ENCODE measurements around the gene FAM110A. TPM values are rescaled to one million over a fixed set of nuclear protein-coding genes. Genes with fewer than 3 reads are reported as not detected.
"Not testable (repeated sequence)": the region's sequence is repeated elsewhere in the genome, so short reads cannot be mapped to it uniquely, and the experiment has no call there.

The FAM110A gene
- 1 to 10 TPM; 2.7 to 4.0 TPM for total RNA-seq
- long read RNA-seq, donor 1, partial matches to known transcripts = 1 of 2 reads
- long read RNA-seq, donor 1, other reads (novel, unspliced or antisense) = 0 of 2 reads
- long read RNA-seq, donor 2, partial matches to known transcripts = 4 of 8 reads
- long read RNA-seq, donor 2, other reads (novel, unspliced or antisense) = 0 of 8 reads

DNA sequence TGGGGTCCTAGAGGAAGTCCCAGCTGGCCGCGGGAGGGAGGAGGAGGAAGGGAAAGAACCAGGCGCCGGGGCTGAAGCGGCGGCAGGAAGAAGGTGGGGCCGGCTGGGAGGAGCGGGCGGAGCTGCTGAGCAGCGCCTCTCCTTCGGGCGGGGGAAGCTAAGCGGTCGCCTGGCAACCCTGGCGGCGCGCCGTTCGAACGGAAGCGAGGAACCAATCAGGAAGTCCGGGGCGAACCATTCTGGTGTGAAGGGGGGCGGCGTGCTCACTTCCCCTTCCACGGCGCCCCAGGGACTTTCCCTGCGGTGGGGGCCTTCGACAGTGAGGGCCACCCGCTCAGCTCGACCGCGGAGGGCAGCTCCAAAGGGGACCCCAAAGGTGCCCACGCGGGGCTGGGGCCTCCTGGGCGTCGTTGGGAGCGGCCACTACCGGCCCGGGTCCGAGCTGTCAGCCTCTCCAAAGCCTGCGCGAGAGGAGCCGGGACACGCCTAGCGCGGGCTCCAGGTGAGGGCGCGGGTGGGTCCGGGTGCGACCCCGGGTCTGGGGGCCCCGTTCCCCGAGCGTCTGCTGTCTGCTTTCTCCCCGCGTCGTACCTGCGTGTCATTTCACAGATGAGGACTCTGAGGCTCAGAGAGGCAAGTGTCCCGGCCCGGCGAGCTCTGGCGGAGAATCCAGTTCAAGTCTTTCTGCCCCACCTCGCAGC lies at the start of gene FAM110A:
FAM110A (plus strand) TSS at position 266 of the 701 bp plus-strand sequence. CDS start 11,090 bp downstream, outside the sequence.
- DNase-seq (ENCODE audit: low spot score) = peak; percentile 99
- intact Hi-C loops (cut with DNase I) = no loop called here

DNA sequence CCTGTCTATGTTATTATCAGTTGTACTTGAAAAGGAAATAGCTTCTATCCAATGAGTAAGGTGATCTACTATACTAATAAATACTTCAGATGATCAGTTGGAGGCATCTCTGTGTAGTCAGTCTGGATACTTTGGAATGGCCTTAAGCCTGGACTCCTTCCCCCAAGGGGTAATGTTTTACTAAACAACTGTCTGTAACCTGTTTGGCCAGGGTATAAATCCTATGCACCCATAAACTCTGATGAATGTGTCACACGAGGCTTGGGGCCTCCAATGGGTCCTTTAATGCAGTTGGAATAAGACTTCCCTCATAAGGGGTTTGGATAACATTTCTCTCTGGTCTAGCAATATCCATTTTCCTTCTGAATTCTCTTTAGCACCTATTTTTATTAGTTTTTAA lies 45.7 kb upstream of the FAM110A start:
- DNase-seq (ENCODE audit: low spot score) = no peak

DNA sequence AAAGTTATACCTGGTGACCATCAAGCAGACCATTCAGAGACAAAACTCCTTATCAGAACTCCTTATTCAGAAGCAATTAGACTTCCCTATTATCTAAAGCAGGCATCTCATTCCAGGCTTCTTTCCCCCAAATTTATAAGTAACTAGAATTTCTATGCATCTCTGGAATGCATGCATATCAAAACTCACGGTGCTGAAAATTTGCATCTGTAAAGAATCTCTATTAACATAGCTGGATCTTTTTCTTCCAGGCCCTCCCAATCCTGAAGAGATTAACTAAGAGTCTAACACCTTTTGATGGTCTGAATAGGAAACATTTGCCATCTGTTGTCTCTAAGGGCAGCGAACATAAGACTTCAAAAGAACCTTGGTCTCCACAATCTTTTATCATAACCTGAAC lies 42.5 kb upstream of the FAM110A start:
- intact Hi-C loops (cut with DNase I) = no loop called here
- DNase-seq (ENCODE audit: low spot score) = no peak

More for the DNA sequence above, 45.7 kb upstream of the FAM110A start:
- intact Hi-C loops (cut with DNase I) = no loop called here

DNA sequence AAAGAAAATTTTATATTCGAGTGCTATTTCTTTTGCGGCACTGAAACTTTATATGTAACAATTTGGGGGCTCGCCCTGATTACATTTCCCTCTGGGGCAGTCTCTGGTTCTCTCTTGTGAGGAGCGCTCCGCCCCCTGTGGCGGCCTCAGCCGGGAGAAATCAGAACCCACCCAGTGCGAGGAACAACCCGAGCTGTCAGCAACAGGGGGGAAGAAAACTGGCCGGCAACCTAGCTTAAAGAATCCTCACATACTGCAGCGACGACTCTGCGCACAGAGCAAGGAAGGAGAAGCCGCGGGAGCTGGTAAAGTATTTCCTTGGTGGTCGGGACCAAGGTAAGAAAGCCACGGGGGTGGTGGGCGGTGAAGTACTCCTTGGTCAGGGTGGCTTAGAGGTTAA lies 41.3 kb upstream of the FAM110A start:
- intact Hi-C loops (cut with DNase I) = no loop called here
- no peak for DNase-seq (ENCODE audit: low spot score)

DNA sequence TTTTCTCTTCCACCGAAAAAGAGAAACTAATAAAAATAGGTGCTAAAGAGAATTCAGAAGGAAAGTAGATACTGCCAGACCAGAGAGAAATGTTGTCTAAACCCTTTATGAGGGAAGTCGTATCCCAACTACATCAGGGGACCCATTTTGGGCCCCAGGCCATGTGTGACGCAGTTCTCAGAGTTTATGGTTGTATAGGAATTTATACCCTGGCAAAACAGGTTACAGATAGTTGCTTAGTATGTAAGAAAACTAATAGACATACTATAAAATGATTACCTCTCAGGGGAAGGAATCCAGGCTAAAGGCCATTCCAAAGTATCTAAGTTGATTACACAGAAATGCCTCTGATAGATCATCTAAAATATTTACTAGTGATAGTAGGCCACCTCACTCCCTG lies 36.6 kb upstream of the FAM110A start:
- no peak for DNase-seq (ENCODE audit: low spot score)
- intact Hi-C loops (cut with DNase I) = no loop called here

DNA sequence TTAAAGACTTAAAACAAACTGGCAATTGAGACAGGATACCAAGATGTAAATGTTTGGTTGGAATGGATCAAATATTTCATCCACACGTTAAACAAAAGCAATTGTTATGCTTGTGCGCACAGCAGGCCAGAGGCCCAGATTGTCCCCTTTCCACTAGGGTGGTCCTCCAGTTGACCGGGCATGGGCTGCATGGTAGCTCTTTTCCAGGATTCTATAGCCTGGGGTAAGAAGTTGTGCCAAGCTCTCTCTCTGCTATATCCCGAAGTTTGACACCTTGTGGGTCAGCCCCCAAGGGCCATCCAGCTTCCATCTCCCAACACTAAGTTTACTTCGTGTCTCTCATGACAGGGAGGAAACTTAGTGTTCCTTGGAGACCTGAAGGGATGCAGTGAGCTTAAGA lies 34.8 kb upstream of the FAM110A start:
- DNase-seq (ENCODE audit: low spot score); intact Hi-C loops (cut with DNase I): not testable (repeated sequence)

DNA sequence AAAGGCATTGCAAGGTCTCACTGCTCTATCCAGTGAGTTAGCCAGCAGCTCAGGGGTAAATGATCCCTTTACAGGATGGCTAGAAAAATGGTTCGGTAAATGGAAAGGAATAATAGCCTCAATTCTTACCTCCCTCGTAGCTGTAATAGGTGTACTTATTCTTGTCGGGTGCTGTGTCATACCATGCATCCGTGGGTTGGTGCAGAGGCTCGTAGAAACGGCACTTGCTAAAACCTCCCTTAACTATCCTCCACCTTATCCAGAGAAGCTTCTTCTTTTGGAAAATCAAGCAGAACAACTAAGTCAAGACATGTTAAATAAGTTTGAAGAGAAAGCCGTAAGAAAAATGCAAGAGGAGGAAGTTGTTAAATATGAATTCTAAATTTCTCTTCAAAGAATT lies 33.5 kb upstream of the FAM110A start:
- intact Hi-C loops (cut with DNase I); DNase-seq (ENCODE audit: low spot score): not testable (repeated sequence)

DNA sequence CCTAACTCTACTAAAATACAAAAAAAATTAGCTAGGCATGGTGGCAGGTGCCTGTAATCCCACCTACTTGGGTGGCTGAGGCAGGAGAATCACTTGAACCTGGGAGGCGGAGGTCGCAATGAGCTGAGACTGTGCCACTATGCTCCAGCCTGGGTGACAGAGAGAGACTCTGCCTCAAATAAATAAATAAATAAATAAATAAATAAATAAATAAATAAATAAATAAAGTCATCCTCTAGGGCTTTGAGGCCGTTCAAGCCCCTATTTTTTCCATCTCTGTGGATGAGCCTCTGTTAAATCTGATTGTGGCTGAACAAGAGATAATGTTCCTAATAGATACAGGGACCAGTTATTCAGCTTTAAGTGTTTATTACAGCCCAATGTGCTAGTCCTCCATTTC lies 31.8 kb upstream of the FAM110A start:
- DNase-seq (ENCODE audit: low spot score) = no peak
- intact Hi-C loops (cut with DNase I) = no loop called here

DNA sequence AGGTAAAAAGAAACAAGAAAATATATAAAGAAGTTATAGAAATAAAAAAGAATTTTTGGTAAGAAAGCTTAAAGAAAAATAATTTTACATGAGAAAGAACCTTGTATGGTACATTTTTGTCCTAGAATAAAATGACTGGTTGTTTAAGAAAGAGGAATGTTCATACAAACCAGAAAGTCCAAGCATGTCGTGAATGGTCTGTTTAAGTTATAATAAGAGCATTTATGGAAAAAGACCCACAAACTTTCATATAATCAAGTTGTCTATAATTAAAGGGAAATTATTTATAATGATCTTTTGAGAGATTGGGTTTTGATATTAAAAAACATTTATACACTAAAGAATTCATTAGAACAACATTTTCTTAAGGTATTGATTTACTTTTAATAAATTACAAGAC lies 27.8 kb upstream of the FAM110A start:
- no peak for DNase-seq (ENCODE audit: low spot score)
- intact Hi-C loops (cut with DNase I) = no loop called here

DNA sequence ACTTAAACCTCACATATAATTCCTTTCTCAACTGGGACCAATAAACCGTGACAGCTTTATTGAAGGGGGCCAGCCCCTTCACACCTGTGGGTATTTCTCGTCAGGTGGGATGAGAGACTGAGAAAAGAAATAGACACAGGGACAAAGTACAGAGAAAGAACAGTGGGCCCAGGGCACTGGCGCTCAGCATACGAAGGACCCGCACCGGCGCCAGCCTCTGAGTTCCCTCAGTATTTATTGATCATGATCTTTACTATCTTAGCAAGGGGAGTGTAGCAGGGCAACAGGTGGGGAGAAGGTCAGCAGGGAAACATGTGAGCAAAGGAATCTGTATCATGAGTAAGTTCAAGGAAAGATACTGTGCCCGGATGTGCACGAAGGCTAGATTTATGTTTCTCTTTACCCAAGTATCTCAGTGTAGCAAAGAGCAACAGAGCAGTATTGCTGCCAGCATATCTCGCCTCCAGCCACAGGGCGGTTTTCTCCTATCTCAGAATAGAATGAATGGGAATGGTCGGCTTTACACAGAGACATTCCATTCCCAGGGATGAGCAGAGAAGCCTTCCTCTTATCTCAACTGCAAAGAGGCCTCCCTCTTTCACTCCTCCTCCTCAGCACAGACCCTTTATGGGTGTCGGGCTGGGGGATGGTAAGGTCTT lies 21.6 kb upstream of the FAM110A start:
- intact Hi-C loops (cut with DNase I) = loop anchor here in 1 of 2 donors (10.0 kb wide), 1 partner anchor 143 kb away; no protein-coding TSS in a partner anchor
- DNase-seq (ENCODE audit: low spot score) = not testable (repeated sequence)

DNA sequence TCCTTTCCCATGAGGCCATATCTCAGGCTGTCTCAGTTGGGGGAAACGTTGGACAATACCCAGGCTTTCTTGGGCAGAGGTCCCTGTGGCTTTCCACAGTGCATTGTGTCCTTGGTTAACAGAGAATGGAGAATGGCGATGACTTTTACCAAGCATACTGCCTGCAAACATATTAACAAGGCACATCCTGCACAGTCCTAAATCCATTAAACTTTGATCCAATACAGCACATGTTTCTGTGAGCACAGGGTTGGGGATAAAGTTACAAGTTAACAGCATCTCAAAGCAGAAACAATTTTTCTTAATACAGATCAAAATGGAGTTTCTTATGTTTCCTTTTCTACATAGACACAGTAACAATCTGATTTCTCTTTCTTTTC lies 21.1 kb upstream of the FAM110A start:
- not testable (repeated sequence) for DNase-seq (ENCODE audit: low spot score)
- intact Hi-C loops (cut with DNase I) = loop anchor here in 1 of 2 donors (10.0 kb wide), 1 partner anchor 142 kb away; no protein-coding TSS in a partner anchor

DNA sequence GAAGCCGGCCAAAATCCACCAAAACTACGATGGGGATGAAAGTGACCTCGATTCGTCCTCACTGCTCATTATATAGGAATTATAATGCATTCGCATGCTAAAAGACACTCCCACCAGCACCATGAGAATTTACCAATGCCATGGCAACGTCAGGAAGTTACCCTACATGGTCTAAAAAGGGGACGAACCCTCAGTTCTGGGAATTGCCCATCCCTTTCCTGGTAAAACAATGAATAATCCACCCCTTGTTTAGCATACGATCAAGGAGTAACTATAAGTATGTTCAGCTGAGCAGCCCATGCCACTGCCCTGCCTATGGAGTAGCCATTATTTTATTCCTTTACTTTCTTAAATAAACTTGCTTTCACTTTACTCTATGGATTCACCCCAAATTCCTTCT lies 20.1 kb upstream of the FAM110A start:
- DNase-seq (ENCODE audit: low spot score) = no peak
- intact Hi-C loops (cut with DNase I) = loop anchor here in 1 of 2 donors (10.0 kb wide), 1 partner anchor 141 kb away; no protein-coding TSS in a partner anchor

DNA sequence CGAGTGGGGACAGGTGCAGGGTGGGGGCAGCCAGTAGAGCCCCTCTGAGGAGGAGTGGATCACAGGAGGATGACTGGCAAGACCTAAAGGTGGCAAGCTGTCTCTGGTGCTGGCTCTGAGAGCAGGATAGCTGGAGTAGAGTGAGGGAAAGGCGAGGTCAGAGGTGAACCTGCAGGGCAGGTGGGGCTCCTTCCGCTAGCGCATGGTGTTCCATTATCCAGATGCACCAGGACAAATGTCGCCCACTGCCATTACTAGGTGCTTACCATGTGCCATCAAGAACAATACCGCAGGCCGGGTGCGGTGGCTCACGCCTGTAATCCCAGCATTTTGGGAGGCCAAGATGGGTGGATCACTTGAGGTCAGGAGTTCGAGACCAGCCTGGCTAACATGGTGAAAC lies 18.3 kb upstream of the FAM110A start:
- intact Hi-C loops (cut with DNase I) = loop anchor here (5.0 to 10.0 kb wide), 3 partner anchors 140 to 397 kb away; no protein-coding TSS in a partner anchor
- no peak for DNase-seq (ENCODE audit: low spot score)

DNA sequence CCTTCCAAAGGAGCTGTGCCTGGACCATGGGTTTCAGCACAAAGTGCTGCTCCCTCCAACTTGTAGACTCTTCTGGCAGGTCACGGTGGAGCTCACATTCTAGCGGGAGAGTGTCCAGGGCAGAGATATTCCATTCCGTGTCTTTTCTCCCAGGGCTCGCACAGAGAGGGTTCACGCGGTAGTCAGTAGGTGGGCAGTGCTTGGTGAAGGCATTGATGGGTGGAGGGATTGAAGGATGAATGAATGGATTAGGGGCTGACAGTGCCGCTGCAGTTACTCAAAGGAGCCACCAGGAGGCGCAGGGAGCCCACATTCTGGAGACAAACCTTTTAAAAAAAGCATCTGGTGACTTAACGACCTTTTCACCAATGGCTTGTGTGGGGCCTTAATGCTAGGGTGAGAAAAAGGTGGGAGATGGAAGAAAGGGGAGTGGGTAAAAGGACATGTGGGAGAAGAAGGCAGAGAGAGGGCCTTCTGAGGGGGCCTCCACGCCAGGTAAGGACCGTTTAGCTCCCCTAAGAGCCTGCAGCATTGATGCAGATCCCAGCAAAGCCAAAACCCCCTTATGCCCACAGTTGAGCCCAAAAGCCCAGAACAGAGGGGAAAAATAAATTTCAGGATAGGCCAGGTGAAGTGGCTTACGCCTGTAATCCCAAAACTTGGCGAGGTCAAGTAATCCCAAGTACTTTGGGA lies 17.5 kb upstream of the FAM110A start:
- intact Hi-C loops (cut with DNase I) = loop anchor here (5.0 to 10.0 kb wide), 3 partner anchors 139 to 396 kb away; no protein-coding TSS in a partner anchor
- DNase-seq (ENCODE audit: low spot score) = peak; percentile 86

DNA sequence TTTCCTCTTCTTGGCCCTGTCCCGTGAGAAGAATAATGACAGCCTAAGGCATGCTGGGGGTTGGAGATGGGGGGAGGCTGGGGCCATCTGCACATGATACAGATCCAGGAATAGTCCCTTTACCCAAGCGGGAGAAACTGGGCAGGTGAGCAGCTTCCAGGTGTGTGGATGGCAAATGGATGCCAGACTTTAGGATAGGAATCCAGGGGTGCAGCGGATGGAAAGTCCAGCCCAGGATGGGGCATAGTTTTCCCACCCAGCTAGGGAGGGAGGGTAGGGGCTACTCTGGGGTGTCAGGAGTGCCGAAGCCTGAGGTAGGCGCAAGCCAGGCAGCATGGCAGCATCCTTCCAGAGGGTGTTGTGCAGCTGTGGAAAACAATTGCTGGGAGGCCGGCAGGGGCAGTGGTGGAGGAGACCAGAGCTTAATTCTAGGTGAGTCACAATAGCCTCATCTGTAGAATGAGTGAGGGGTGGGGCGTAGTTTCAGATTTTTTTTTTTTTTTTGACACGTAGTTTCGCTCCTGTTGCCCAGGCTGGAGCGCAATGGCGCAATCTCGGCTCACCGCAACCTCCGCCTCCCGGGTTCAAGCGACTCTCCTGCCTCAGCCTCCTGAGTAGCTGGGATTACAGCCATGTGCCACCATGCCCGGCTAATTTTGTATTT lies 15.4 kb upstream of the FAM110A start:
- intact Hi-C loops (cut with DNase I) = loop anchor here (5.0 to 10.0 kb wide), 3 partner anchors 137 to 394 kb away; no protein-coding TSS in a partner anchor
- DNase-seq (ENCODE audit: low spot score) = no peak

DNA sequence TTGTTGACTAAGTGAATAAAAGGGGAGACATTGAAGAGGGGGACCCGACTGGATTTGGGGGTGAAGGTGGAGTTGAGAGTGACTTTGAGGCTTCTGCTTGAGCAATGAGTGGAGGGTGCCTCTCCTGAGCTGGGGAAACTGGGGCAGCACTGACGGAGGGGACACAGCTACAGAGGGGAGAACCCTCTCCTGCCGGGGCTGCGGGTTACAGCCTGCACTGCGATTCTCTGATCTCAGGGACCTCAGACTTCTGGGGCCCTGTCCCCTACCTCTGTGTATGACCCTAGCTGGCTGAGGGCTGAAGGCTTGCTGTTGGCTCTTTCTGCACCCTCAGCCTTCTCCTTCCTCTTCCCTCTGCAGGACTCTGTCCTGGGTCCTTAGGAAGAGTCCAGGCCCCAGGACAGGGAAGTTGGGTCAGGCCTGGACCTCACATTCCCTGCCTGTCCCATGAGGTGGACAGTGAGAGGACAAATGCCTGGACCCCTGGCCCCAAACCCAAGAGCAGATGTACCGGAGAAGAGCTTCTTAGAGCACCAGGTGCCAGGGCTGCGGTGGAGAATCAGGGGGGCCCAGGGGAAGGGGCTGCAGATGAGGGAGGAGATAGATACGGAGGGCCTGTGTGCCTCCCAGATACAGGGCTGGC lies 13.7 kb upstream of the FAM110A start:
- no peak for DNase-seq (ENCODE audit: low spot score)

DNA sequence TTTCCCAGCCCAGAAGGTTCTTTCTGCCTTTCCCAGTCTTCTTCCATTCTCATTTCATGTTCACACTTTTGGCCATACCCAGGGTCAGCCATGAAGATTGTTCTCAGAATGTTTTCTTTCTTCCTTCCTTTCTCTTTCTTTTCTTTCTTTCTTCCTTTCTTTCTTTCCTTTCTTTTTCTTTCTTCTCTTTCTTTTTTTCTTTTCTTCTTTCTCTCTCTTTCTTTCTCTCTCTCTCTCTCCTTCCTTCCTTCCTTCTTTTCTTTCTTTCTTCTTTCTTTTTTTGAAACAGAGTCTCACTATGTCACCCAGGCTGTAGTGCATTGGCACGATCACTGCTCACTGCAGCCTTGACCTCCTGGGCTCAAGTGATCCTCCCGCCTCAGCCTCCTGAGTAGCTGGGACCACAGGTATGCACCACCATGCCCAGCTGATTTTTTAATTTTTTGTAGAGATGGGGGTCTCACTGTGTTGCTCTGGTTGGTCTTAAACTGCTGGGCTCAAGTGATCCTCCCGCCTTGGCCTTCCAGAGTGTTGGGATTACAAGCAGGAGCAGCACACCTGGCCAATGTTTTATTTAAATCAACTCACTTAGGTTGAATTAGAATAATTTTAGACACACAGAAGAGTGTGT lies 13.1 kb upstream of the FAM110A start:
- intact Hi-C loops (cut with DNase I) = loop anchor here in 1 of 2 donors (5.0 kb wide), 1 partner anchor 287 kb away; no protein-coding TSS in a partner anchor
- no peak for DNase-seq (ENCODE audit: low spot score)

More for the DNA sequence above, 13.7 kb upstream of the FAM110A start:
- intact Hi-C loops (cut with DNase I) = loop anchor here (5.0 to 10.0 kb wide), 4 partner anchors 135 to 392 kb away; no protein-coding TSS in a partner anchor
